B cell (primary cell): ENCODE measurements around the gene ZSCAN2. TPM values are rescaled to one million over a fixed set of nuclear protein-coding genes. Genes with fewer than 3 reads are reported as not detected.

Source experiments
- ATAC-seq: fragments of 200-7000 bp; cut with Tn5 transposase; one replicate; pipeline ENCODE4 v1.10.0; 2021; ENCODE audit warnings: low read depth, mild to moderate bottlenecking, moderate number of reproducible peaks, moderate library complexity
- CTCF ChIA-PET: fragments of 350-600 bp; sonication (Branson Sonifier 250); formaldehyde crosslinking; loops from one replicate; lab custom pipeline; 2021; ENCODE audit warnings: antibody characterized with exemption, inconsistent platforms; lab: Charles Lee
- POLR2A ChIA-PET: fragments of 350-600 bp; sonication (Branson Sonifier 250); formaldehyde crosslinking; loops from one replicate; lab custom pipeline; 2021; ENCODE audit warnings: antibody characterized with exemption; lab: Charles Lee
- DNase-seq: peaks from one replicate; pipeline ENCODE4 v3.0.0; 2013
- H2AFZ ChIP-seq: 2 replicates; pipeline ENCODE4 v1.6.1; 2012; ENCODE audit warnings: mild to moderate bottlenecking, low read depth, low read length; ENCODE audit not compliant: insufficient read depth, poor library complexity, severe bottlenecking
- H3K27ac ChIP-seq, 2 donors: 1 replicate in 1 of 2; 2 replicates in 1 of 2; pipeline ENCODE4 v1.5.1; 2012 to 2013; ENCODE audit warnings: low read length in 2 of 2, mild to moderate bottlenecking in 2 of 2, moderate library complexity in 1 of 2
- H3K27me3 ChIP-seq, 4 experiments: fragments of 200-600 bp in 1 of 4; sonication (generic) in 1 of 4; replicated peaks in 1 of 4; 1 replicate in 2 of 4; 2 replicates in 2 of 4; pipeline versions ENCODE4 v1.6.1 to v1.7.0; 2013 to 2016; ENCODE audit warnings: low read length in 3 of 4, mild to moderate bottlenecking in 2 of 4, mixed read lengths in 1 of 4, moderate library complexity in 1 of 4; ENCODE audit not compliant: insufficient read depth in 4 of 4, control insufficient read depth in 3 of 4; ENCODE audit errors: control extremely low read depth in 1 of 4
- H3K36me3 ChIP-seq, 2 experiments: replicated peaks in 1 of 2; 1 replicate in 1 of 2; 2 replicates in 1 of 2; pipeline versions ENCODE4 v1.6.1 to v1.7.1; 2013; ENCODE audit warnings: low read length in 1 of 2; ENCODE audit not compliant: insufficient read depth in 2 of 2, control insufficient read depth in 1 of 2; ENCODE audit errors: control extremely low read depth in 1 of 2, extremely low read depth in 1 of 2
- H3K4me1 ChIP-seq, 2 donors: fragments of 200-600 bp in 1 of 2; sonication (generic) in 1 of 2; 1 replicate in 1 of 2; 2 replicates in 1 of 2; pipeline versions ENCODE4 v1.5.1 to v1.6.1; 2013 to 2017; ENCODE audit warnings: low read length in 2 of 2; ENCODE audit not compliant: control insufficient read depth in 2 of 2, insufficient read depth in 2 of 2
- H3K4me2 ChIP-seq: replicated peaks from 2 replicates; pipeline ENCODE3; 2012; ENCODE audit warnings: mild to moderate bottlenecking, low read depth, low read length; ENCODE audit not compliant: poor library complexity, severe bottlenecking
- H3K4me3 ChIP-seq, 5 experiments: fragments of 200-600 bp in 1 of 5; sonication (generic) in 1 of 5; 1 replicate in 3 of 5; 2 replicates in 2 of 5; pipeline versions ENCODE4 v1.5.1 to v1.7.0; 2011 to 2016; ENCODE audit warnings: low read length in 4 of 5, mild to moderate bottlenecking in 4 of 5, low read depth in 2 of 5, control low read depth in 1 of 5, moderate library complexity in 1 of 5; ENCODE audit not compliant: insufficient read depth in 1 of 5; ENCODE audit errors: control extremely low read depth in 1 of 5, extremely low read depth in 1 of 5
- H3K79me2 ChIP-seq: fragments of 200-600 bp; sonication (generic); one replicate; pipeline ENCODE4 v1.6.0; 2016; ENCODE audit warnings: low read length; ENCODE audit not compliant: control insufficient read depth, insufficient read depth
- H3K9ac ChIP-seq: fragments of 200-600 bp; sonication (generic); 2 replicates; pipeline ENCODE4 v1.6.1; 2017; ENCODE audit warnings: mild to moderate bottlenecking, low read length, moderate library complexity
- H3K9me3 ChIP-seq, 3 donors: one replicate each; pipeline versions ENCODE4 v1.6.1 to v1.7.1; 2013; ENCODE audit warnings: low read length in 2 of 3; ENCODE audit not compliant: control insufficient read depth in 2 of 3, insufficient read depth in 1 of 3; ENCODE audit errors: control extremely low read depth in 1 of 3
- H4K20me1 ChIP-seq: 2 replicates; pipeline ENCODE4 v1.6.0; 2012; ENCODE audit warnings: mild to moderate bottlenecking, low read length; ENCODE audit not compliant: insufficient read depth, control insufficient read depth, poor library complexity, severe bottlenecking
- H3K27ac Mint-ChIP-seq: one replicate; pipeline ENCODE4 v1.8.0; 2021; ENCODE audit warnings: mixed read lengths
- H3K27me3 Mint-ChIP-seq: one replicate; pipeline ENCODE4 v1.8.0; 2021; ENCODE audit warnings: mixed read lengths
- H3K4me1 Mint-ChIP-seq: one replicate; pipeline ENCODE4 v1.8.0; 2021; ENCODE audit warnings: mixed read lengths
- H3K4me3 Mint-ChIP-seq: one replicate; pipeline ENCODE4 v1.8.0; 2021; ENCODE audit warnings: mixed read lengths
- H3K9me3 Mint-ChIP-seq: one replicate; pipeline ENCODE4 v1.8.0; 2022; ENCODE audit warnings: mixed read lengths; ENCODE audit not compliant: insufficient read depth
- CTCF ChIP-seq: fragments of 200-600 bp; IDR thresholded peaks from one replicate; pipeline ENCODE4 v1.8.0; 2022; ENCODE audit warnings: antibody characterized with exemption, mild to moderate bottlenecking
- EZH2 ChIP-seq: IDR thresholded peaks from 2 replicates; pipeline ENCODE4 v1.6.1; 2012; ENCODE audit warnings: borderline replicate concordance, low read depth, mild to moderate bottlenecking, moderate library complexity, low read length; ENCODE audit not compliant: insufficient read depth, poor library complexity, severe bottlenecking
- WGBS: methylation state at CpG from one replicate; pipeline ENCODE4 v1.1.5; 2013; ENCODE audit warnings: missing lambda C conversion rate; ENCODE audit not compliant: insufficient coverage; 5-methylcytosine and 5-hydroxymethylcytosine counted together
- intact Hi-C: fragments of 100-400 bp; cut with micrococcal nuclease; formaldehyde crosslinking; loops from one replicate; pipeline ENCODE4 v1.10.0; 2022
- polyA plus RNA-seq: library from polyadenylated mRNA; depleted of rRNA; stranded (reverse); fragments of >200 nt; gene quantifications from 2 replicates; pipeline ENCODE4 v1.2.3, GENCODE V29; 2012
- total RNA-seq, 2 donors: library from RNA; stranded (reverse); fragments of 120-200 nt in 1 of 2; gene quantifications; 1 replicate in 1 of 2; 2 replicates in 1 of 2; pipeline versions ENCODE4 v1.2.3 to v1.2.4, GENCODE V29; 2013 to 2022

The ZSCAN2 gene
- total and polyA plus RNA-seq, 2 donors (not counting 1 experiment from before 2014, with no cell fraction given): 9.9 to 18.6 TPM

GRCh38 chr15:84621358-84621979, 20.7 kb downstream of the ZSCAN2 start:
- Histone ChIP-seq H4K20me1 (no peaks in the 10 kb centered on the region), H3K9ac (no peak overlapping the region), H3K9me3 (peaks cover 1 to 25% (median 20%) of the 10 kb centered on the region in 3 donors), H3K4me3 (no peak overlapping the region), H3K79me2 (peaks cover 10% of the 10 kb centered on the region), H2AFZ (no peak overlapping the region), H3K27ac (no peak overlapping the region), H3K36me3 (peaks cover 0 to 26% of the 10 kb centered on the region in 2 experiments), H3K4me1 (no peaks in the 10 kb centered on the region), H3K27me3 (no peaks in the 10 kb centered on the region), H3K4me2 (no peak overlapping the region)
- CTCF ChIA-PET: interaction anchor here (0.7 to 1.3 kb wide), 4 partner anchors 9 to 359 kb away, joined by 3 read pairs; no protein-coding TSS in a partner anchor
- intact Hi-C loops: no loop called here
- TF ChIP-seq CTCF (no peak), EZH2 (no peak)
- POLR2A ChIA-PET: interaction anchor here (1.4 kb wide), 1 partner anchor 10 kb away, joined by 3 read pairs; no protein-coding TSS in a partner anchor
- 98% methylated on average over 9 of the region's 17 CpGs for WGBS
- H3K9me3 Mint-ChIP-seq: peaks cover 9% of the 10 kb centered on the region
- no peak overlapping the region for H3K27ac Mint-ChIP-seq
- DNase-seq (no peak), ATAC-seq (no peak)
- peaks cover under 1% of the 10 kb centered on the region for H3K4me1 Mint-ChIP-seq
- H3K4me3 Mint-ChIP-seq: no peak overlapping the region
- no peaks in the 10 kb centered on the region for H3K27me3 Mint-ChIP-seq

- Histone ChIP-seq H3K4me1 (no peaks in the 10 kb centered on the region), H3K9ac (no peak overlapping the region), H3K79me2 (peaks cover 6% of the 10 kb centered on the region), H3K27ac (no peak overlapping the region), H2AFZ (no peak overlapping the region), H3K36me3 (peaks cover 0 to 26% of the 10 kb centered on the region in 2 experiments), H3K4me3 (no peak overlapping the region), H3K9me3 (peaks cover 1 to 25% (median 20%) of the 10 kb centered on the region in 3 donors), H3K27me3 (no peaks in the 10 kb centered on the region), H4K20me1 (no peaks in the 10 kb centered on the region), H3K4me2 (no peak overlapping the region)
- ChIA-PET CTCF (interaction anchor here (0.5 kb wide), 1 partner anchor 252 kb away, joined by 3 read pairs; no protein-coding TSS in a partner anchor), POLR2A (no interaction called here)
- no peak for ATAC-seq
- WGBS: 97% methylated on average over 6 of the region's 7 CpGs
- DNase-seq: no peak
- TF ChIP-seq EZH2 (no peak), CTCF (no peak)
- Mint-ChIP-seq H3K4me1 (no peaks in the 10 kb centered on the region), H3K27me3 (no peaks in the 10 kb centered on the region), H3K9me3 (peaks cover 9% of the 10 kb centered on the region), H3K4me3 (no peak overlapping the region), H3K27ac (no peak overlapping the region)
- intact Hi-C loops: no loop called here
Observed at GRCh38 chr15:84624359-84624758, 23.6 kb downstream of the ZSCAN2 start.
